ENCODE measurements around the gene KIF5A. TPM values are rescaled to one million over a fixed set of nuclear protein-coding genes. Genes with fewer than 3 reads are reported as not detected.

KIF5A gene
- total and polyA plus RNA-seq, 2 donors (not counting 3 experiments of a cell fraction or from before 2014, with no cell fraction given), result 0.07 to 0.35 TPM

DNA sequence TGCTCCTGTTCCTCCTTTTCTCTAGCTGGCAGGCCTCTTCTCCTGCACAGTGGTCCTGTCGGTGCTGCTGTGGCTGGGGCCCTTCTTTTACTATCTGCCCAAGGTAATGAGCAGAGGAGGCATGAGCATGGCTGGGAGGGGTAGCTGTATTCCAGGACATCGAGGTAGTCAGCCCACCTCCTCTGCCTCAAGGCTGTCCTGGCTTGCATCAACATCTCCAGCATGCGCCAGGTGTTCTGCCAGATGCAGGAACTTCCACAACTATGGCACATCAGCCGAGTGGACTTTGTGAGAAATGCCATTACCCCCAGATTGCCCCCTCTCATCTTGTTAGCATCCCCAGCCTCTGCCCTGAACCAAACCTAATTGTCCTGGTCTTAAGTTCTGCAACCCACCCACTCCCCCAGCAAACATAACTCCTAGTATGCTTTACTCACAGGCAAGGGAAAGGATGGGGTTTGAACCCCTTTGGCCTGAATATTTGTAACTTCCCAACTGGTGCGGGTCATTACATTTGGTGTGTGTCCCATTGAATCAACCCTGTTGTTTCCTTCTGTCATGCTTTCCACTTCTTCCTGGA lies 74.1 kb downstream of the KIF5A start:
- no peaks in the 10 kb centered on the region for H4K20me1 ChIP-seq (replicated peaks; ENCODE audit: control insufficient read depth, extremely low read depth, insufficient read depth, low read length)
- CTCF ChIA-PET, result interaction anchor here (1.9 to 7.2 kb wide), 2 partner anchors 10 to 42 kb away, joined by 11 to 109 read pairs; partner anchors contain the start of gene B4GALNT1
- POLR2A ChIA-PET, result no interaction called here
- no peak for FAIRE-seq
- no peaks in the 10 kb centered on the region for H3K9me3 ChIP-seq (replicated peaks; ENCODE audit: control insufficient read depth, insufficient read depth, low read length)
- peaks cover 63 to 79% of the 10 kb centered on the region in 2 experiments for H3K27me3 ChIP-seq (ENCODE audit: control insufficient read depth in 2 of 2, insufficient read depth in 2 of 2, low read length in 2 of 2)
- H3K4me3 ChIP-seq (replicated peaks in 1 of 3; ENCODE audit: insufficient read depth in 1 of 3, low read depth in 1 of 3, low read length in 3 of 3), result no peak overlapping the region
- TF ChIP-seq GATA2 (IDR thresholded peaks at IDR 0.05; ENCODE audit: insufficient read depth, insufficient read length, low read depth, low read length), result no peak
- no peak for TF ChIP-seq CTCF (IDR thresholded peaks at IDR 0.05; ENCODE audit: extremely low read depth in 1 of 2, insufficient read depth in 1 of 2, low read depth in 1 of 2, low read length in 2 of 2)
- no peak for TF ChIP-seq EZH2 (IDR thresholded peaks at IDR 0.05; ENCODE audit: borderline replicate concordance, low read depth, low read length, severe bottlenecking)
- TF ChIP-seq FOS (IDR thresholded peaks at IDR 0.05; ENCODE audit: borderline replicate concordance, insufficient read depth, low read length), result no peak
- TF ChIP-seq, protein P1, sequence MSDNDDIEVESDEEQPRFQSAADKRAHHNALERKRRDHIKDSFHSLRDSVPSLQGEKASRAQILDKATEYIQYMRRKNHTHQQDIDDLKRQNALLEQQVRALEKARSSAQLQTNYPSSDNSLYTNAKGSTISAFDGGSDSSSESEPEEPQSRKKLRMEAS (IDR thresholded peaks at IDR 0.05; ENCODE audit: insufficient read depth, insufficient read length), result no peak
- no peak for TF ChIP-seq POLR2AphosphoS5 (IDR thresholded peaks at IDR 0.05; ENCODE audit: insufficient read depth, low read depth, low read length)
- no peak for TF ChIP-seq MYC (IDR thresholded peaks at IDR 0.05; ENCODE audit: low read depth, low read length)
- TF ChIP-seq JUN (IDR thresholded peaks at IDR 0.05; ENCODE audit: borderline replicate concordance, insufficient read depth, insufficient read length, low read depth), result no peak
- TF ChIP-seq POLR2A (IDR thresholded peaks at IDR 0.05; ENCODE audit: low read depth, low read length), result no peak
- H3K4me2 ChIP-seq (ENCODE audit: insufficient read depth, low read length), result no peak overlapping the region
- H3K9me1 ChIP-seq (replicated peaks; ENCODE audit: control insufficient read depth, extremely low read depth, insufficient read depth, low read length), result no peaks in the 10 kb centered on the region
- dilution Hi-C loops (cut with MboI; ENCODE audit: extremely low pct_ligation_motif_present, low sequenced_read_pairs) (no loop called here), intact Hi-C loops (cut with micrococcal nuclease) (no loop called here)
- H3K79me2 ChIP-seq (ENCODE audit: control insufficient read depth, insufficient read depth, low read length), result no peaks in the 10 kb centered on the region
- H3K9ac ChIP-seq (replicated peaks; ENCODE audit: extremely low read depth, insufficient read depth, low read length), result no peak overlapping the region
- peaks cover 5% of the 10 kb centered on the region for H3K4me1 ChIP-seq (ENCODE audit: control insufficient read depth, extremely low read depth, insufficient read depth, low read length)
- BruUV-seq (replicated peaks), result no TSS peak
- no peaks in the 10 kb centered on the region for H3K36me3 ChIP-seq (ENCODE audit: control insufficient read depth in 2 of 2, extremely low read depth in 1 of 2, insufficient read depth in 2 of 2, low read length in 2 of 2)
- H3K27ac ChIP-seq (ENCODE audit: insufficient read depth, low read depth, low read length), result no peak overlapping the region
- no peak for DNase-seq (ENCODE audit: low read depth, low spot score)
- H2AFZ ChIP-seq (ENCODE audit: low read depth, low read length), result no peak overlapping the region

Measured in endothelial cell of umbilical vein (primary cell).